Sigmoid colon (tissue), 3 donors: ENCODE measurements around the gene PAQR4.

ENCODE experiments used
- POLR2A ChIP-seq, 2 donors: fragments of 450-650 bp; IDR thresholded peaks; one replicate each; pipeline ENCODE4 v1.6.1; 2016; ENCODE audit warnings: antibody characterized with exemption in 2 of 2, mild to moderate bottlenecking in 2 of 2, moderate library complexity in 2 of 2
- TF ChIP-seq, protein P1 (sequence below), 4 experiments: fragments of 450-650 bp in 3 of 4; fragments of 200-600 bp in 1 of 4; IDR thresholded peaks; one replicate each; pipeline ENCODE4 v1.5.1; 2016 to 2019; ENCODE audit warnings: antibody characterized with exemption in 4 of 4, mild to moderate bottlenecking in 3 of 4, moderate library complexity in 2 of 4

DNA sequence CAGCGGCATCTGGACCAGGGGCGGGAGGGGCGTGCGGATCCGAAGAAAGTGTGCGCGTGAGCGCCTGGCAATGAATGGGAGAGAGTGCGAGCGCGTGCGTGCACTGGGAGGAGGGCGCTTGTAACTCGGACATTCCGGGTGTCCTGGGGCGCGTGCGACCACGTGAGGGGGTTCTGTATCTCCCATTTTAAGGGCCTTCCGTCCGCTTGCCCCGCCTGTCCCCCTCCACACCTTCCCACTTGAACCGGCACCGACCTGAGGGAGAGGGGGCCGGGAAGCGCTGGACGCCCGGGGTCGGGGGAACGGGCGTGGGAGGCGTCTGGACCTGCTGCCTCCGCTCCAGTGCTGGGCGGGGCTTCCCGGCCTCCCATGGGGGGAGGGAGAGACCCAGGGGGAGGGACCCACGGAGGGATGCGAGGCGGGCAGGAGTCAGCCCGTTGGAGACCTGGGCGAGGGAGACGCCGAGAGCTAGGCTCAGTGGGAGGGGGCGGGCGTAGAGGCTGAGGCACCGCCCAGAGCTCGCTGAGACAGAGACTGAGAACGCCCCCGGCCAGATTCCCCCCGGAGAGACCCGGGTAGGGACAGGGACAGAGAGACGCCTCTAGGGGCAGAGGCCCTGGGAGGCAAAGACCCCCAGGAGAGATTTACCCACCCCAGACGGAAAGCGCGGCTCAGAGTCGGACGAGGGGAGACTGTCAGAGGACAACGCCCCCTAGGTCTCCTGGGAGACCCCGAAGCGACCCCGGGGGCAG, 5.2 kb upstream of the PAQR4 start, which contains the start of gene KREMEN2:
- TF ChIP-seq POLR2A (IDR thresholded peaks at IDR 0.05) = no peak
- TF ChIP-seq, protein P1, sequence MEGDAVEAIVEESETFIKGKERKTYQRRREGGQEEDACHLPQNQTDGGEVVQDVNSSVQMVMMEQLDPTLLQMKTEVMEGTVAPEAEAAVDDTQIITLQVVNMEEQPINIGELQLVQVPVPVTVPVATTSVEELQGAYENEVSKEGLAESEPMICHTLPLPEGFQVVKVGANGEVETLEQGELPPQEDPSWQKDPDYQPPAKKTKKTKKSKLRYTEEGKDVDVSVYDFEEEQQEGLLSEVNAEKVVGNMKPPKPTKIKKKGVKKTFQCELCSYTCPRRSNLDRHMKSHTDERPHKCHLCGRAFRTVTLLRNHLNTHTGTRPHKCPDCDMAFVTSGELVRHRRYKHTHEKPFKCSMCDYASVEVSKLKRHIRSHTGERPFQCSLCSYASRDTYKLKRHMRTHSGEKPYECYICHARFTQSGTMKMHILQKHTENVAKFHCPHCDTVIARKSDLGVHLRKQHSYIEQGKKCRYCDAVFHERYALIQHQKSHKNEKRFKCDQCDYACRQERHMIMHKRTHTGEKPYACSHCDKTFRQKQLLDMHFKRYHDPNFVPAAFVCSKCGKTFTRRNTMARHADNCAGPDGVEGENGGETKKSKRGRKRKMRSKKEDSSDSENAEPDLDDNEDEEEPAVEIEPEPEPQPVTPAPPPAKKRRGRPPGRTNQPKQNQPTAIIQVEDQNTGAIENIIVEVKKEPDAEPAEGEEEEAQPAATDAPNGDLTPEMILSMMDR (IDR thresholded peaks at IDR 0.05) = no peak
